GM12872 (cell line): ENCODE data around the gene TTC28.

Source experiments
- TF ChIP-seq, protein P1 (sequence below): IDR thresholded peaks from 3 replicates; pipeline ENCODE4 v1.5.1; 2011; ENCODE audit warnings: low read depth, mild to moderate bottlenecking, low read length, moderate library complexity; ENCODE audit not compliant: insufficient read depth

TTC28 gene

DNA sequence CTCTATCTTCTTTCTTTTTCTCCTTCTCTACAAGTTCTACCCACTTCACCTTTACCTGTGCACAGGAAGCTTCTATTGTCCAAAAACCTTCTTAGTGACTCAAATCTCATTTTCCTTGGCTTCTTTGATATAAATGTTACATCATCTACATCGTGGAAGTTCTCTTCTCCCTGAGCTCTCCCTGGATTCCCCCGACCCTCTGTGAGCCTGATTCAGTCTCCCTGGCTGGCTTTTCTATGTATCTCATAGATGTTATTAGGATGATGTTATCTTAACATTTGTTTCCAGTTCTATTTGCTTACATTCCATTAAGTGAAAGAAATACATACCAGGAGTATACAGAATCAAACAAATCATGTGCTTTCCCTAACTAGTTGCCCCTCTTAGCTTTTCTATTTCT lies 524.8 kb downstream of the TTC28 start:
- TF ChIP-seq, protein P1, sequence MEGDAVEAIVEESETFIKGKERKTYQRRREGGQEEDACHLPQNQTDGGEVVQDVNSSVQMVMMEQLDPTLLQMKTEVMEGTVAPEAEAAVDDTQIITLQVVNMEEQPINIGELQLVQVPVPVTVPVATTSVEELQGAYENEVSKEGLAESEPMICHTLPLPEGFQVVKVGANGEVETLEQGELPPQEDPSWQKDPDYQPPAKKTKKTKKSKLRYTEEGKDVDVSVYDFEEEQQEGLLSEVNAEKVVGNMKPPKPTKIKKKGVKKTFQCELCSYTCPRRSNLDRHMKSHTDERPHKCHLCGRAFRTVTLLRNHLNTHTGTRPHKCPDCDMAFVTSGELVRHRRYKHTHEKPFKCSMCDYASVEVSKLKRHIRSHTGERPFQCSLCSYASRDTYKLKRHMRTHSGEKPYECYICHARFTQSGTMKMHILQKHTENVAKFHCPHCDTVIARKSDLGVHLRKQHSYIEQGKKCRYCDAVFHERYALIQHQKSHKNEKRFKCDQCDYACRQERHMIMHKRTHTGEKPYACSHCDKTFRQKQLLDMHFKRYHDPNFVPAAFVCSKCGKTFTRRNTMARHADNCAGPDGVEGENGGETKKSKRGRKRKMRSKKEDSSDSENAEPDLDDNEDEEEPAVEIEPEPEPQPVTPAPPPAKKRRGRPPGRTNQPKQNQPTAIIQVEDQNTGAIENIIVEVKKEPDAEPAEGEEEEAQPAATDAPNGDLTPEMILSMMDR: no peak

DNA sequence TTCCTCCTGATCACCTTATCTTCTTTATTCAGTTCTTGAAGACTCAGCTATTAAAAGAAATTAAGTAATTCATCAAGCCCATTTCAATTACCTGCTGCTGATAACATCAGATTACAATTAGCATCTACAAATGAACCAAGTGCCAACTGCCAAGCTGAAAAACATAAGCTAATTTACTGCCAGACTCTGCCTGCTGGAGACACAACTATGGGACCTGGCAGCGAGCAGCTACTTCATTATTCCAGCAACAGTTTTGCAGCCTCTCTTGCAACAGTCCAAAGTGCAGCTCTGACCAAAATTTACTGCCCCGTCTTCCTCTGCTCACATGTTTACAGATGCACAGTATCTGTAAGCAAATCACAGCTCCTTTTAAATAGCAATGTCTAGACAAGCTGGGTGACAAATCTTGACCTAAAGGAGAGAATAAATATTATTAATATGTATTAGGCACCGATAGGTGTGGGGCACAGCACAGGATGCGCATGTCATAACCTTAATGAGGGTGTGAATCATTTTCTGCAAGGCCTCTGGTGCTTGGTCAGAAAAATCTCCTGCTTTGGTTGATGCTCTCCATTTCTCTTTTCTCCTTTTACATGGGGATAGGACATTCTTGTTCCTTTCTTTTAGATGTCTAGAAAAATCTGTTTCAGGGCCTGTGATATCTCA lies 528.4 kb downstream of the TTC28 start:
- TF ChIP-seq, protein P1: no peak

DNA sequence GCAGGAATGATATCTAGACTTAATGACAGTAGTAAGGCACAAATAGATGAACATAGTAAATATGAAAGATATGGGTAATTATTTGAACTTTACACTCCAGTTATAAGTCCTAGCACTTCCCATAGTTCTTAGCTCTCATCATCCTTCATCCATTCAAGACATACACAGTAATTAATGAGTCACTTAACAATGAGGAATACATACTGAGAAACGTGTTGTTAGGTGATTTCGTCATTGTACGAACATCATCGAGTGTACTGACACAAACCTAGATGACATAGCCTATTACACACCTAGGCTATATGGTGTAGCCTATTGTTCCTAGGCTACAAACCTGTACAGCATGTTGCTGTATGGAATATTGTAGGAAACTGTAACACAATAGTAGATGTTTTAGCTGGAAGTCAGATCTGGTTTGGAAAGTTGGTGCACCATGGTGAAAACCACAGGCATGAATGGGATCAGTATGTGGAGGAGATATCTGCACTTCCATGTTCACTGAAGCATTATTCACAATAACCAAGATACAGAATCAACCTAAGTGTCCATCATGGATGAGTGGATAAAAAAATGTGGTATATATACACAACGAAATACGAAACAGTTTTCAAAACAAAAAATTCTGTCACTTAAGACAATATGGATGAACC lies 530.7 kb downstream of the TTC28 start:
- TF ChIP-seq, protein P1: no peak

DNA sequence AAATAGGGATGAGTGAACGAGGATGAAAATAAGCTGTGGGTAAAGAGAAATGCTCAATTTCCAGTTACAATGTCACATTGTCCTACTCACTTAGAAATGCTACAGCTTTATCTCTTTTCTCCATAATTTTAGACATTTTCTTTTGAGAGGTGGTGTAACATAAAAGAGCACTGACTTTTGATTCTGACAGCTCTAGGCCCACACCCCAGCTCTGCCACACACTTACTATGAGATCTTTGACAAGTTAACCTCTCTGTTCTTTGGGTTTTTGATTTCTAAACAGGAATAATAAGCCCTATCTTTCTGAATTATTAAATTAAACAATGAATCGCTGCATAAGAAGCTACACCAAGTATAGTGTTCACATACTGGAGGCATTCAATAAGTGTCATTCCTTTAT lies 532.2 kb downstream of the TTC28 start:
- TF ChIP-seq, protein P1: no peak

DNA sequence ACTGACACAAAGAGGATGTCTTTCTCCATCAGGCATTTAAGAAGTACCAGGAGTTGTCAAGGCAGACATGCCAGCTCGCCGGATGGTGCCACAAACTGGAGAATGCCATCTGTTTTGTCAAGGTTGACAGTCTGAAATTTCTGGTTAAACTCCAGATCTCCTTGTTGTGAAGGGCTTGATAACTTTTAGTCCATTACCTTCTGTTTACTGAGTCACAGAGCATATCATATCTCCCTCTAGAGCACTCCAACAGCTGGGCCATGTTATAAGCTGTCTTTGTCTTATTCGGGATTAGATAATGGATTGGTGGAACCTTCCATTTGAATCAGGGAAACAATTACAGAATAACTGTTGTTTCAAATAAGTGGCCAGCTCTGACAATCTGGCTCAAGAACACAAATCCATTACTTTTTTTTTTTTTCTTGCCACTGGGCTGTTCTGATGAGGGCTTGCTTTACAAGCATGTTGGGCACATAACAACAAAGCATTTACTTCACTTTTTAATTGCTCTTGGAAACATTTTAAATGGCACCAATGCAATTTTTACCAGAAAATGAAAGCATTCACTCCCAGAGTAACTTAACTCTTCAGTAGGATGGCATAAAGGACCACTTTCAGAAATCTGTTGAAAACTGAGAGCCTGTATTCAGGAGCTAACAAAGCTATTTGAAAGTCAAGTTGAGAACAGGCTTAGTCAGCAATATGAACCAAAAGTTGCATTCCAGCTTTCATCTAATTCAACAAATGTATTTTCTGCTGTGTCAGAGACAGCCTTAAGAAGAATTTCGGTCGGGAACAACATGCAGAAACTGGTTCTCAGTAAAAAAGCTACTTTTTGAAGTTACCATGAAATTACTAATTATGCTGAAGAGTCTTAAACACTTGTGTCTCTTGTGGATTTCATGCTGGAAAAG lies 533.0 kb downstream of the TTC28 start:
- TF ChIP-seq, protein P1: no peak

DNA sequence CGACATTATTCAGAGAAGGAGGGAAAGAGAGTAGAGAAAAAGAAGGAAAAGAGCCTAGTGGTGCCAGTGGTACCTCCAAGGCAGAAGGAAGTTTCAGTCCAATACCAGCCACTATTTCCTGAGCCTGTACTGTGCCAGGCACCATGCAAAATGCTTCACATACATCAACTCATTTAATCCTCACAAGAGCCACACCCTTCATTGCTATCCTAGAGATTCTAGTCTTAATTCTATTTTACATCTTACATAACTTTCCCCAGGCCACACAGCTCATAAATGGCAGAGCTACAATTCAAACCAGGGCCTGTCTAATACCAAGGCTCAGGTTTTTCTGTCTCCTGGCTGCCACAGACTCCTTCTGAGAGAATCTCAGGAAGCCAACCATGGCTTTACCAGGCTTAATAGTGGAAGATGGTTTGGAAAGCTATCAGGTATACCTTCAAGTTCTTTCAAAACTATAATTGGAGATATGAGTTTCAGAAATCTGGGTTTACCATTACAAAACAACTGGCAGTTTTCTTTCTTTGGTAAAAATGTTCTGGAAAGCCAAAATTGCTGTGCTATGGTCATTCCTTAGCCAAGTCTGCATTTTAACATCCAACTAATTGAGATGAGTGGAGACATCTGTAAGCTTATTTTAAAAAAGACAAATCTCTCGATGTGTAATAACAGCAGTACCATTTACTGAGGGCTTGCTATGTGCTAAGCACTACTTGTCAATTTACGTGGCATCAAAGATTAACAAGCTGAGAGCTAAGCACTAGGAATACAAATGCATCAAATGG lies 535.5 kb downstream of the TTC28 start:
- TF ChIP-seq, protein P1: no peak
